Stimulated activated CD4-positive, alpha-beta T cell treated with anti-CD3 and anti-CD28 coated beads, TNF-alpha, amount 100 ng/mL, for 24 hours (primary cell): ENCODE results near the gene SPEG.

Source experiments
- DNase-seq, 3 experiments: peaks; one replicate each; pipeline ENCODE4 v3.0.0-alpha.2; 2020; ENCODE audit warnings: low read depth in 3 of 3

Gene SPEG

DNA sequence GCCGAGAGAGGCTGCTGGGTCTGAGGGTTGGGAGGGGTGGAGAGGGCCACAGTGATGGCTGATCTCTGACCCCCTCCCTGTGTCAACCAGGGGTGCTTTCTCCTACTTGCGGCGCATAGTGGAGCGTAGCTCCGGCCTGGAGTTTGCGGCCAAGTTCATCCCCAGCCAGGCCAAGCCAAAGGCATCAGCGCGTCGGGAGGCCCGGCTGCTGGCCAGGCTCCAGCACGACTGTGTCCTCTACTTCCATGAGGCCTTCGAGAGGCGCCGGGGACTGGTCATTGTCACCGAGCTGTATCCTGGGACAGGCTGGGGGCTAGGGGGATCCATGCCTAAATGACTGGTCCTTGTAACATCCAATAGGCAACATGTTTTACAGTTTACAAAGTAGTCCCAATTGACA, 43.2 kb downstream of the SPEG start:
- no peak for DNase-seq

DNA sequence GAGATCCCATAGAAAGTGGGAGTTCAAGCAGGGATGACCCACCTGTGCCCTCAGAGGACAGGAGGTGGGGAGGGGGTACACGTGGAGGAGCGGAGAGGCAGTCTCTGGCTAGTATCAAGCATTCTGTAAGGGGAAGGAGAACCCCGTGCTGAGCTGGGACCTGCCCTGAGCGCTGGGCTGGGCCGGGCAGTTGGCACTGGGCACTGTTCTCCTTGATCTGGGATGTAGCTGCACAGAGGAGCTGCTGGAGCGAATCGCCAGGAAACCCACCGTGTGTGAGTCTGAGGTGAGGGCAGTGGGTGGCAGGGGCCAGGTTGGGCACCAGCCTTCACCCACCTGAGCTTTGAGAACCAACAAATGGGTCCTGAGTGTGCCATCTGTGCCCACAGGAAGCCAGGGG, 44.3 kb downstream of the SPEG start:
- DNase-seq = no peak

- no peak for DNase-seq
These were observed 45.4 kb downstream of the SPEG start for GRCh38 chr2:219480004-219480403.

DNA sequence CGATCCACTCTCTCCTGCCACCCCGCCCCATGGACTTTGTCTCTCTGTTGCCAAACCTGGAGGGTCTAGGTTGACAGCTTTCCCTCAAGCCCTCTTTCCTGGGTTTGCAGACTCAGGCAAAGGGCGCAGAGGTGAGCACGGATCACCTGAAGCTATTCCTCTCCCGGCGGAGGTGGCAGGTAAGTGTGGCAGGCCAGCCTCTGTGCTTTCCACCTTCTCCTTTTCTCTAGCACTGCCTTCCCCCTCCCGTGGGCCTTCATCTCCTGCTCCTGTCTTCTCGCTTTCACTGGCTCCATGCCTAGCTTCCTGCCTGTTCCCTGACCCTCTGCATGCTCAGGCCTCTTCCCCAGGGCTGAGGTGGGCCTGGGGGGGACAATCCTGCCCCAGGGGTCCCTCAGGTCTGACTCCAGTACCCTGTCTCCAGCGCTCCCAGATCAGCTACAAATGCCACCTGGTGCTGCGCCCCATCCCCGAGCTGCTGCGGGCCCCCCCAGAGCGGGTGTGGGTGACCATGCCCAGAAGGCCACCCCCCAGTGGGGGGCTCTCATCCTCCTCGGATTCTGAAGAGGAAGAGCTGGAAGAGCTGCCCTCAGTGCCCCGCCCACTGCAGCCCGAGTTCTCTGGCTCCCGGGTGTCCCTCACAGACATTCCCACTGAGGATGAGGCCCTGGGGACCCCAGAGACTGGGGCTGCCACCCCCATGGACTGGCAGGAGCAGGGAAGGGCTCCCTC, 48.2 kb downstream of the SPEG start:
- DNase-seq = no peak

- DNase-seq = no peak
These were observed 49.1 kb downstream of the SPEG start for GRCh38 chr2:219483451-219484342.

DNA sequence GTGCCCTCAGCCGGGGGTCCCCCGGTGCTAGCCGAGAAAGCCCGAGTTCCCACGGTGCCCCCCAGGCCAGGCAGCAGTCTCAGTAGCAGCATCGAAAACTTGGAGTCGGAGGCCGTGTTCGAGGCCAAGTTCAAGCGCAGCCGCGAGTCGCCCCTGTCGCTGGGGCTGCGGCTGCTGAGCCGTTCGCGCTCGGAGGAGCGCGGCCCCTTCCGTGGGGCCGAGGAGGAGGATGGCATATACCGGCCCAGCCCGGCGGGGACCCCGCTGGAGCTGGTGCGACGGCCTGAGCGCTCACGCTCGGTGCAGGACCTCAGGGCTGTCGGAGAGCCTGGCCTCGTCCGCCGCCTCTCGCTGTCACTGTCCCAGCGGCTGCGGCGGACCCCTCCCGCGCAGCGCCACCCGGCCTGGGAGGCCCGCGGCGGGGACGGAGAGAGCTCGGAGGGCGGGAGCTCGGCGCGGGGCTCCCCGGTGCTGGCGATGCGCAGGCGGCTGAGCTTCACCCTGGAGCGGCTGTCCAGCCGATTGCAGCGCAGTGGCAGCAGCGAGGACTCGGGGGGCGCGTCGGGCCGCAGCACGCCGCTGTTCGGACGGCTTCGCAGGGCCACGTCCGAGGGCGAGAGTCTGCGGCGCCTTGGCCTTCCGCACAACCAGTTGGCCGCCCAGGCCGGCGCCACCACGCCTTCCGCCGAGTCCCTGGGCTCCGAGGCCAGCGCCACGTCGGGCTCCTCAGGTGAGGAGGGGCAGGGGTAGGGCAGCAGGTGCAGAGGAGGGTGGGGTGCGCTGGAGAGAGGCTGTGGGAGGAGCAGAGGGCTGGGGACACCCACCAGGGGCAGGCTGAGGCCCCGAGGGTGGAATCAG, 49.9 kb downstream of the SPEG start:
- no peak for DNase-seq

- DNase-seq = no peak
These were observed 50.5 kb downstream of the SPEG start for GRCh38 chr2:219485201-219485580.

DNA sequence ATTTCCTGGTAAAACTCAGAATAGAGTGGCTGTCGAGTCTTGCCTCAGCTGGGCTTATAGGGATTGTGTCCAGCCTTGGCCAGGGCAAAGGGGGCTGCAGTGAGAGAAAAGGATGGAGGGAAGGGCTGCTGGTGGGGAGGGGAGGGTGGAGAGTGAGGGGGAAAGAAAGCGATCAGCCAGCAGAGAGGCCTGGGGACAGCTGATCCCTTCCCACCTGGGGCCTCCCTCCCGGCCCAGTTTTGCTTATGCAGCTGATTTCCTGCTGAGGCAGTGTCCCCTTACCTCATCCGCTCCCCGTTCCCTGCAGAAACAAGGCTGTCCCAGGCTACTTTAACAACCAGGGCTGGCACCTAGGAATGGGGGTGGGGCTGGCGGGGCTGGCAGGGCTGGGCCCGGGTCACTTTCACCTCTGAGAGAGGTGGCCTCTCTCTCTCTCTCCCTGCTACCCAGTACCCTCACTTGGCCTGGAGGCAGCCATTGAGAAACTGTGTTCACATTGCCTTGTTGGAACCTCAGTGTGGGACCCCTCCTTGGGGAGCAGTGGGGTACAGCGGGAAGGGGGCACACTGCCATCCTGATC, 51.8 kb downstream of the SPEG start:
- DNase-seq = no peak

- no peak for DNase-seq
These were observed 53.7 kb downstream of the SPEG start for GRCh38 chr2:219488149-219488843.

DNA sequence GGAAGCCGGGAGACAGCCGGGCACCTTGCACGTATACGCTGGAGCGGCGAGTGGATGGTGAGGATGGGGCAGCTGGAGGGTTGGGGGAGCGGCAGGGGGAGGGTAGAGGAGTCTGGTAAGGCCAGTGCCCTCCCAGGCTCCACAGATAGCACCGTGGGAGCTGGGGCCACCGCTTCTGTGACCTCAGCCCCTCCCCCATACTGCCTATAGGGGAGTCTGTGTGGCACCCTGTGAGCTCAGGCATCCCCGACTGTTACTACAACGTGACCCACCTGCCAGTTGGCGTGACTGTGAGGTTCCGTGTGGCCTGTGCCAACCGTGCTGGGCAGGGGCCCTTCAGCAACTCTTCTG, 54.2 kb downstream of the SPEG start:
- DNase-seq = no peak

- DNase-seq = no peak
These were observed 54.7 kb downstream of the SPEG start for GRCh38 chr2:219489315-219489714.

- DNase-seq = no peak
These were observed 55.5 kb downstream of the SPEG start for GRCh38 chr2:219490186-219490585.

DNA sequence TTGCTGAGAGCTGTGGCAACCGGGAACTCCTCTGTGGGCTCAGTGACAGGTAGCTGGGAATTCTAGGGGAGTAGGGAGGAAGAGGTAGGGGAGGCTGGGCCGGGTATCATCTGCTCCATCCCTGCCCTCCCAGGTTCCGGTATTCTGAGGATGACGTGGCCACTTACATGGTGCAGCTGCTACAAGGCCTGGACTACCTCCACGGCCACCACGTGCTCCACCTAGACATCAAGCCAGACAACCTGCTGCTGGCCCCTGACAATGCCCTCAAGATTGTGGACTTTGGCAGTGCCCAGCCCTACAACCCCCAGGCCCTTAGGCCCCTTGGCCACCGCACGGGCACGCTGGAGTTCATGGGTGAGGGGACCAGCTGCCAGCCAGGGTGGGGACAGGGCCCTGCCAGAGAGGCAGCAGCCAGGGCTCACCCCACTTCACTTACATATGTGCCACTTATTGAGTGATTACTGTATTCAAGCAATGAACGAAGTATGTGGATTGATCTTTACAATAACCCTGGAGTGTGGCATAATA, 56.0 kb downstream of the SPEG start:
- no peak for DNase-seq

GRCh38 chr2:219491278-219491963, 56.8 kb downstream of the SPEG start:
- no peak for DNase-seq

GRCh38 chr2:219492575-219492974, 57.9 kb downstream of the SPEG start:
- DNase-seq = no peak

DNA sequence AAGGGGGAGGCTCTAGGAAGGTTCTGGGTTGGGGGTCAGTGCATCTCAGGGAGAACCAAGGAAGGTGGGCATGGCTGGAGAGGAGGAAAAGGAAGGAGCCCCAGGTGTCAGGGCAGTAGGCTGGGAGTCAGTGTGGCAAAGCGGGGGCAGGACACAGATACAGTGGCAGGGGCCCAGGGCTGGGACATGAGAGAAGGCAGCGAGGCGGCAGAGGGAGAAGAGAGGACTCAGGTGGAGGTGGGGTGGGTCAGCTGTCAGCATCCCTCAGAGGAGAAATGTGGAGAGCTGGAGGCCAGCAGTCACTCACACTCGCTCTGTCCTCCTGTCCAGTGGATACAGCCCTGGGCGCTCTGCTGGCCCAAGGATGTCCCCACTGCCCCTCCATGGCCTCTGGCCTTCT, 58.4 kb downstream of the SPEG start:
- DNase-seq = no peak

DNA sequence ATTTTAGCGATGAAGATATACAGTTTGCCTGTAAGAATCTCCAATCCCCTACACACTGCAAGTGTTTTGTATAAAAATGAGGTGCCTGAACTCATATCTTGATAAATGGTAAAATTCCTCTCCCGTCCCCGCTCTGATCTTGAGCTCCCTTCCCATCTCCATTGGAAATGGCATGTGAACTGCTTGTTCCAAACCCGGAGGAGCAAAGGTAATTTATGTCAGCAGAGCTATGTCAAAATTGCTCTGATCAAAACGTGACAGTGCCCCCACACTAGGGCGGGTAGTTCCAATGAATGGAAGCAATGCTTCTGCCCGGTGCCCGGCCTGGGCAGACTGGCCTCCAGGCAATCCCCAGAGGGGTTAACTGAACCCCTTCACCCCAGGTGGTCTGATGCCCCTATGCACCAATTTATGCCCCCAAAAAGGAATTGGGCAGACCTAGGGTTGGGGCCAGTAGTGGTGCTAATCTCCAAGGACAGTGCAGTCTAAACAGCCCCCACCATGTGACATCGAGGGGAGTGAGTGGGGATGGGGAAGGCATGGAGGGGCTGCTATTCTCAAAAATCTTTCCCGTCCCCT, 60.4 kb downstream of the SPEG start:
- DNase-seq = no peak

DNA sequence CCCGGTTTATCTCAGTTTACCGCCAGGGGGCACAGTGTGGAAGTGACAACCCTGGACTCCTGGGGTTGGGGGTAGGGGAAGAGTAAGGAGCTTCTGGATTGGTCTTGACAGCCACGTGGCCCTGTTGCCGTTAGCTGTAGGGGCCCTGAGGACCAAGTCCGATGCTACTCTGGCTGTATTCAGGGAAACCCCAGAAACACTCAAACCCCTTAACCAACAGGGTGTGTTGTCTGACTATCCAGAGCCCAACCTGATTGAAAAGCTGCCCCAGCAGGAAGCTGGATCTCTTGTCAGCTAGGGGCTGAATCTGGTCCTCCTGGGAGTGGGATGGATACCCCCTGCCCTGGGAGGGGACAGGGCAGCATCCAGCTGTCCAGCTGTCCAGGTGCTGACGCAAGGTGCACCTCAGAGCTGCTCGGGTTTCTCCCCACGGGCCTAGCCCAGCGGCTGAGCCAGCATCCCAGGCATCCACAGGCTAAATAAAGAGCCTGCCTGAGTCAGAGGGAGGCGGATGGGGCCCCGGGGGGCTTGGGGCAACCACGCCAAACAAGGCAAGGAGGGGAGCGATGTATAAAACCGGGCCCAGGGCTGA, 61.0 kb downstream of the SPEG start:
- DNase-seq = peak; percentile 26 to 58 (median 41)

GRCh38 chr2:219496247-219496824, 61.7 kb downstream of the SPEG start:
- no peak for DNase-seq
